ENCODE data around the gene LIN7C.

GRCh38 chr11:27477831-27478230 lies 28.7 kb downstream of the LIN7C start:
- TF ChIP-seq CTCF (conservative IDR thresholded peaks at IDR 0.05; ENCODE audit: low read length) (no peak), EZH2phosphoT487 (IDR thresholded peaks at IDR 0.05; ENCODE audit: borderline replicate concordance, low read depth, low read length) (no peak)
